ENCODE data around the gene CARMIL3.
"Not testable (repeated sequence)": the region's sequence is repeated elsewhere in the genome, so short reads cannot be mapped to it uniquely, and the experiment has no call there.

DNA sequence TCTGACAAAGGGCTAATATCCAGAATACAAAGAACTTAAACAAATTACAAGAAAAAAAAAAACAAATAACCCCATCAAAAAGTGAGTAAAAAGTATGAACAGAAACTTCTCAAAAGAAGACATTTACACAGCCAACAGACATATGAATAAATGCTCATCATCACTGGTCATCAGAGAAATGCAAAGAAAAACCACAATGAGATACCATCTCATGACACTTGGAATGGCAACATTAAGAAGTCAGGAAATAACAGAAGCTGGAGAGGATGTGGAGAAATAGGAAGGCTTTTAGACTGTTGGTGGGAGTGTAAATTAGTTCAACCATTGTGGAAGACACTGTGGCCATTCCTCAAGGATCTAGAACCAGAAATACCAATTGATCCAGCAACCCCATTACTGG lies 32.8 kb upstream of the CARMIL3 start:
- TF ChIP-seq, protein P1, sequence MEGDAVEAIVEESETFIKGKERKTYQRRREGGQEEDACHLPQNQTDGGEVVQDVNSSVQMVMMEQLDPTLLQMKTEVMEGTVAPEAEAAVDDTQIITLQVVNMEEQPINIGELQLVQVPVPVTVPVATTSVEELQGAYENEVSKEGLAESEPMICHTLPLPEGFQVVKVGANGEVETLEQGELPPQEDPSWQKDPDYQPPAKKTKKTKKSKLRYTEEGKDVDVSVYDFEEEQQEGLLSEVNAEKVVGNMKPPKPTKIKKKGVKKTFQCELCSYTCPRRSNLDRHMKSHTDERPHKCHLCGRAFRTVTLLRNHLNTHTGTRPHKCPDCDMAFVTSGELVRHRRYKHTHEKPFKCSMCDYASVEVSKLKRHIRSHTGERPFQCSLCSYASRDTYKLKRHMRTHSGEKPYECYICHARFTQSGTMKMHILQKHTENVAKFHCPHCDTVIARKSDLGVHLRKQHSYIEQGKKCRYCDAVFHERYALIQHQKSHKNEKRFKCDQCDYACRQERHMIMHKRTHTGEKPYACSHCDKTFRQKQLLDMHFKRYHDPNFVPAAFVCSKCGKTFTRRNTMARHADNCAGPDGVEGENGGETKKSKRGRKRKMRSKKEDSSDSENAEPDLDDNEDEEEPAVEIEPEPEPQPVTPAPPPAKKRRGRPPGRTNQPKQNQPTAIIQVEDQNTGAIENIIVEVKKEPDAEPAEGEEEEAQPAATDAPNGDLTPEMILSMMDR (conservative IDR thresholded peaks at IDR 0.05; ENCODE audit: low read length) = not testable (repeated sequence)
- TF ChIP-seq EZH2phosphoT487 (IDR thresholded peaks at IDR 0.05; ENCODE audit: borderline replicate concordance) = not testable (repeated sequence)
